HepG2 (cell line): ENCODE results near the gene ABHD6. TPM values are rescaled to one million over a fixed set of nuclear protein-coding genes. Genes with fewer than 3 reads are reported as not detected.

Experiments
- ATAC-seq: fragments of 200-7000 bp; cut with Tn5 transposase; 3 replicates; pipeline ENCODE4 v1.9.1; 2020; ENCODE audit warnings: mild to moderate bottlenecking, moderate library complexity
- BruUV-seq: library from RNA; stranded (reverse); fragments of 400-500 nt; replicated peaks from 2 replicates; lab custom pipeline; 2021; lab: Mats Ljungman, UMichigan
- CTCF ChIA-PET: fragments of 300-600 bp; formaldehyde crosslinking; extraction: SDS; loops from one replicate; lab custom pipeline; 2021; ENCODE audit warnings: low total read pairs, inconsistent platforms, low intra/inter-chr PET ratio; lab: Yijun Ruan, JAX
- POLR2A ChIA-PET: fragments of 350-600 bp; sonication (Branson Sonifier 250); formaldehyde crosslinking; loops from one replicate; lab custom pipeline; 2020; ENCODE audit warnings: antibody characterized with exemption, inconsistent platforms; lab: Yijun Ruan, JAX
- DNase-seq: peaks from one replicate; pipeline ENCODE4 v3.0.0-alpha.2; 2015; ENCODE audit warnings: low spot score
- FAIRE-seq: peaks from 3 replicates; lab custom pipeline; 2011; peaks lifted over from hg19 to GRCh38; lab: Jason Lieb, UNC
- H2AFZ ChIP-seq: one replicate; pipeline ENCODE4 v1.6.1; 2011; ENCODE audit warnings: low read length, inconsistent platforms
- H3K27ac ChIP-seq: fragments of 300-600 bp; 3 replicates; pipeline ENCODE4 v1.8.0; 2011; ENCODE audit warnings: mixed run types, mild to moderate bottlenecking, mixed read lengths, low read length, inconsistent platforms; ENCODE audit not compliant: insufficient read depth; ENCODE audit errors: extremely low read length
- H3K27me3 ChIP-seq, 2 experiments: fragments of 200-600 bp in 1 of 2; 2 replicates in 1 of 2; 3 replicates in 1 of 2; pipeline versions ENCODE4 v1.6.0 to v1.8.0; 2011; ENCODE audit warnings: low read length in 2 of 2, mild to moderate bottlenecking in 2 of 2, moderate library complexity in 2 of 2, inconsistent platforms in 1 of 2; ENCODE audit not compliant: insufficient read depth in 2 of 2, control insufficient read depth in 1 of 2
- H3K36me3 ChIP-seq, 2 experiments: fragments of 200-600 bp in 1 of 2; replicated peaks in 1 of 2; 2 replicates in 1 of 2; 3 replicates in 1 of 2; pipeline versions ENCODE4 v1.5.1 to v1.8.0; 2011; ENCODE audit warnings: low read length in 2 of 2, inconsistent platforms in 1 of 2; ENCODE audit not compliant: insufficient read depth in 2 of 2, control insufficient read depth in 1 of 2
- H3K4me1 ChIP-seq: 2 replicates; pipeline ENCODE4 v1.5.1; 2012; ENCODE audit warnings: low read length, inconsistent platforms; ENCODE audit not compliant: insufficient read depth
- H3K4me2 ChIP-seq: 2 replicates; pipeline ENCODE4 v1.6.0; 2011; ENCODE audit warnings: low read depth, low read length, inconsistent platforms
- H3K4me3 ChIP-seq, 3 experiments: fragments of 200-600 bp in 1 of 3; sonication (generic), shearing (Covaris generic) in 1 of 3; replicated peaks in 1 of 3; 2 replicates each; pipeline ENCODE4 v1.5.1; 2011 to 2016; ENCODE audit warnings: low read length in 3 of 3, inconsistent platforms in 2 of 3, low read depth in 2 of 3, mild to moderate bottlenecking in 2 of 3, control low read depth in 1 of 3, mixed read lengths in 1 of 3; ENCODE audit not compliant: insufficient read depth in 1 of 3
- H3K79me2 ChIP-seq: one replicate; pipeline ENCODE4 v1.6.1; 2011; ENCODE audit warnings: low read length, inconsistent platforms; ENCODE audit not compliant: insufficient read depth
- H3K9ac ChIP-seq: 2 replicates; pipeline ENCODE4 v1.6.0; 2011; ENCODE audit warnings: mild to moderate bottlenecking, low read depth, low read length, inconsistent platforms; ENCODE audit not compliant: insufficient read depth
- H3K9me3 ChIP-seq: 2 replicates; pipeline ENCODE4 v1.5.1; 2012; ENCODE audit warnings: mild to moderate bottlenecking, low read length
- H4K20me1 ChIP-seq: 2 replicates; pipeline ENCODE4 v1.6.0; 2011; ENCODE audit warnings: inconsistent platforms, mild to moderate bottlenecking, low read length, moderate library complexity; ENCODE audit not compliant: insufficient read depth
- AGO1 ChIP-seq: fragments of 200-400 bp; formaldehyde crosslinking; IDR thresholded peaks from 2 replicates; pipeline ENCODE4 v1.6.1; 2017; ENCODE audit warnings: mild to moderate bottlenecking, low read depth, low read length, moderate library complexity; ENCODE audit not compliant: poor library complexity, severe bottlenecking
- BHLHE40 ChIP-seq: IDR thresholded peaks from 2 replicates; pipeline ENCODE4 v1.6.1; 2011; ENCODE audit warnings: low read length, improper control_type of control experiment
- CBX5 ChIP-seq: sonication (generic); formaldehyde crosslinking; IDR thresholded peaks from 2 replicates; pipeline ENCODE4 v1.4.0; 2020; ENCODE audit warnings: missing genetic modification reagents, borderline replicate concordance
- CHD4 ChIP-seq: fragments of 200-600 bp; sonication (generic); IDR thresholded peaks from 2 replicates; pipeline ENCODE4 v1.7.0; 2017; ENCODE audit warnings: mild to moderate bottlenecking, low read length, borderline replicate concordance
- FOXP1 ChIP-seq, 2 experiments: fragments of 450-650 bp in 1 of 2; IDR thresholded peaks; 2 replicates each; pipeline ENCODE4 v1.6.1; 2017 to 2018; ENCODE audit warnings: antibody characterized with exemption in 1 of 2
- MIER3 ChIP-seq: IDR thresholded peaks from 2 replicates; pipeline ENCODE4 v1.6.1; 2016; ENCODE audit warnings: missing compliant biosample characterization, borderline replicate concordance
- NFKBIZ ChIP-seq: IDR thresholded peaks from 2 replicates; pipeline ENCODE4 v1.6.1; 2018; ENCODE audit warnings: missing genetic modification reagents, missing compliant biosample characterization
- NR2C2 ChIP-seq: sonication (generic); formaldehyde crosslinking; IDR thresholded peaks from 2 replicates; pipeline ENCODE4 v1.4.0; 2020; ENCODE audit warnings: missing genetic modification reagents, mild to moderate bottlenecking, moderate library complexity, borderline replicate concordance
- RBFOX2 ChIP-seq: fragments of 200-400 bp; formaldehyde crosslinking; IDR thresholded peaks from 2 replicates; pipeline ENCODE4 v1.6.1; 2017; ENCODE audit warnings: low read depth, mild to moderate bottlenecking, low read length
- SALL2 ChIP-seq: sonication (generic); formaldehyde crosslinking; IDR thresholded peaks from 2 replicates; pipeline ENCODE4 v1.8.1; 2023; ENCODE audit warnings: mild to moderate bottlenecking, missing genetic modification reagents, inconsistent platforms
- SYNCRIP ChIP-seq: fragments of 200-400 bp; formaldehyde crosslinking; IDR thresholded peaks from 2 replicates; pipeline ENCODE4 v1.6.1; 2018; ENCODE audit warnings: mild to moderate bottlenecking, low read depth, low read length; ENCODE audit not compliant: insufficient read depth
- TEAD2 ChIP-seq: sonication (generic); formaldehyde crosslinking; IDR thresholded peaks from 2 replicates; pipeline ENCODE4 v1.9.0; 2021; ENCODE audit warnings: missing genetic modification reagents
- TSC22D2 ChIP-seq: sonication (generic); formaldehyde crosslinking; IDR thresholded peaks from 2 replicates; pipeline ENCODE4 v1.5.1; 2020; ENCODE audit warnings: missing genetic modification reagents, mild to moderate bottlenecking, borderline replicate concordance
- ZC3H13 ChIP-seq: sonication (generic); formaldehyde crosslinking; IDR thresholded peaks from 2 replicates; pipeline ENCODE4 v1.8.1; 2023; ENCODE audit warnings: mild to moderate bottlenecking, missing genetic modification reagents, moderate library complexity
- ZIK1 ChIP-seq: sonication (generic); formaldehyde crosslinking; IDR thresholded peaks from 2 replicates; pipeline ENCODE4 v1.5.0; 2020; ENCODE audit warnings: mild to moderate bottlenecking, low read depth, missing genetic modification reagents, borderline replicate concordance
- ZNF431 ChIP-seq: sonication (generic); formaldehyde crosslinking; IDR thresholded peaks from 2 replicates; pipeline ENCODE4 v1.9.0; 2022; ENCODE audit warnings: missing genetic modification reagents, low read depth, mild to moderate bottlenecking, borderline replicate concordance
- ZNF512B ChIP-seq: sonication (generic); formaldehyde crosslinking; IDR thresholded peaks from 2 replicates; pipeline ENCODE4 v1.5.1; 2020; ENCODE audit warnings: missing genetic modification reagents, mild to moderate bottlenecking, borderline replicate concordance
- whole genome bisulfite sequencing: methylation state at CpG from one replicate; pipeline ENCODE4 v1.1.6; 2017; ENCODE audit warnings: low lambda C conversion rate; 5-methylcytosine and 5-hydroxymethylcytosine counted together
- in situ Hi-C: cut with HindIII; loops from 2 replicates; pipeline ENCODE4 v1.10.0; 2017; ENCODE audit warnings: low pct_unique_long_range_greater_than_20kb; ENCODE audit not compliant: extremely low pct_ligation_motif_present
- intact Hi-C: fragments of 100-400 bp; cut with micrococcal nuclease; formaldehyde crosslinking; loops from one replicate; pipeline ENCODE4 v1.10.0; 2022; ENCODE audit not compliant: unreplicated experiment
- polyA plus RNA-seq, 8 experiments: library from polyadenylated mRNA; depleted of rRNA in 3 of 8; stranded (reverse) in 7 of 8; unstranded in 1 of 8; fragments of >200 nt; fragmentation: Illumina TruSeq in 4 of 8; extraction: Trizol in 4 of 8; gene quantifications; 2 replicates each; pipeline versions ENCODE4 v1.2.1 to v1.2.3, GENCODE V29; 2011 to 2016; ENCODE audit warnings: low read depth in 4 of 8, missing spikeins in 1 of 8, mixed read lengths in 1 of 8; ENCODE audit not compliant: insufficient read depth in 1 of 8
- total RNA-seq, 5 experiments: library from RNA; depleted of rRNA; stranded (reverse); fragments of >200 nt; fragmentation: Illumina TruSeq; extraction: Trizol; gene quantifications; 2 replicates each; pipeline ENCODE4 v1.2.3, GENCODE V29; 2016; ENCODE audit warnings: low read depth in 1 of 5
- TF ChIP-seq, protein P1 (sequence below): sonication (generic); formaldehyde crosslinking; IDR thresholded peaks from 2 replicates; pipeline ENCODE4 v1.4.0; 2020; ENCODE audit warnings: missing genetic modification reagents, mild to moderate bottlenecking, borderline replicate concordance

Gene ABHD6
- total and polyA plus RNA-seq, 2 of the 13 experiments (the other 11 are each of a cell fraction or from before 2014, with no cell fraction given): 9.0 to 17.2 TPM

- no peak for TF ChIP-seq RBFOX2
- TF ChIP-seq NFKBIZ (CRISPR knock-in tag): no peak
- TF ChIP-seq ZIK1 (CRISPR knock-in tag): no peak
- no peak for TF ChIP-seq NR2C2 (CRISPR knock-in tag)
- TF ChIP-seq MIER3 (CRISPR knock-in tag): no peak
These were observed 54.2 kb downstream of the ABHD6 start (continued) for GRCh38 chr3:58291671-58292338.

DNA sequence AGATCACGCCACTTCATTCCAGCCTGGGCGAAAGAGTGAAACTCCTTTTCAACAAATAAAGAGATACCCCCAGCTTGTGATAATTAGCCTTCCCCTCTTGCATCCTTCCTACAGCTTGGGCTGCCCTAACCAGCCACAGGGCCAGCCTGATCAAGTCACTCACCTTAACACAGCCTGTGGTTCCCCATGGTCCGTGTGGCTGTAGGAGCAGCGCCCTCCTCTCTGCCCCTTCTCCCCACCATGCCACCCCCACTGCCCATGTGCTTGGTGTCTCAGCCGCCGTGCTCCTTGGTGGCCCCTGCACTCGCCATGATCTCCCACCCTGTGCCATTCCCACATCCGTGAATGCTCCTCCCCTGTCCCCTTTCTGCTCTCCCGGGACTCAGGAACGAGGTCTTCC lies 55.3 kb downstream of the ABHD6 start:
- H2AFZ ChIP-seq: no peak overlapping the region
- no peaks in the 10 kb centered on the region for H4K20me1 ChIP-seq
- H3K4me1 ChIP-seq: peaks cover 11% of the 10 kb centered on the region
- no peak overlapping the region for H3K4me3 ChIP-seq
- BruUV-seq: no TSS peak
- intact Hi-C loops: no loop called here
- DNase-seq (no peak), FAIRE-seq (no peak), ATAC-seq (no peak)
- in situ Hi-C loops: no loop called here
- H3K9ac ChIP-seq: no peak overlapping the region
- no peaks in the 10 kb centered on the region for H3K27me3 ChIP-seq
- POLR2A ChIA-PET: interaction anchor here (0.9 kb wide), 1 partner anchor 13 kb away, joined by 3 read pairs; the partner anchor contains the start of genes HTD2 and RPP14
- H3K9me3 ChIP-seq: no peaks in the 10 kb centered on the region
- no peaks in the 10 kb centered on the region for H3K79me2 ChIP-seq
- CTCF ChIA-PET: no interaction called here
- H3K27ac ChIP-seq: no peak overlapping the region
- H3K4me2 ChIP-seq: no peak overlapping the region
- 93% methylated on average over 10 of the region's 10 CpGs for WGBS
- H3K36me3 ChIP-seq: no peaks in the 10 kb centered on the region; a peak in 2 of 5 replicates
- TF ChIP-seq ZC3H13 (CRISPR knock-in tag) (no peak), CHD4 (no peak), FOXP1 (IDR thresholded peaks at IDR 0.05) (no peak), FOXP1 (CRISPR knock-in tag; IDR thresholded peaks at IDR 0.05) (no peak), ZNF512B (CRISPR knock-in tag) (no peak), TSC22D2 (CRISPR knock-in tag) (no peak), TEAD2 (no peak), BHLHE40 (no peak), AGO1 (no peak), SALL2 (CRISPR knock-in tag) (no peak), CBX5 (no peak), ZNF431 (CRISPR knock-in tag) (no peak), SYNCRIP (no peak)
- TF ChIP-seq, protein P1, sequence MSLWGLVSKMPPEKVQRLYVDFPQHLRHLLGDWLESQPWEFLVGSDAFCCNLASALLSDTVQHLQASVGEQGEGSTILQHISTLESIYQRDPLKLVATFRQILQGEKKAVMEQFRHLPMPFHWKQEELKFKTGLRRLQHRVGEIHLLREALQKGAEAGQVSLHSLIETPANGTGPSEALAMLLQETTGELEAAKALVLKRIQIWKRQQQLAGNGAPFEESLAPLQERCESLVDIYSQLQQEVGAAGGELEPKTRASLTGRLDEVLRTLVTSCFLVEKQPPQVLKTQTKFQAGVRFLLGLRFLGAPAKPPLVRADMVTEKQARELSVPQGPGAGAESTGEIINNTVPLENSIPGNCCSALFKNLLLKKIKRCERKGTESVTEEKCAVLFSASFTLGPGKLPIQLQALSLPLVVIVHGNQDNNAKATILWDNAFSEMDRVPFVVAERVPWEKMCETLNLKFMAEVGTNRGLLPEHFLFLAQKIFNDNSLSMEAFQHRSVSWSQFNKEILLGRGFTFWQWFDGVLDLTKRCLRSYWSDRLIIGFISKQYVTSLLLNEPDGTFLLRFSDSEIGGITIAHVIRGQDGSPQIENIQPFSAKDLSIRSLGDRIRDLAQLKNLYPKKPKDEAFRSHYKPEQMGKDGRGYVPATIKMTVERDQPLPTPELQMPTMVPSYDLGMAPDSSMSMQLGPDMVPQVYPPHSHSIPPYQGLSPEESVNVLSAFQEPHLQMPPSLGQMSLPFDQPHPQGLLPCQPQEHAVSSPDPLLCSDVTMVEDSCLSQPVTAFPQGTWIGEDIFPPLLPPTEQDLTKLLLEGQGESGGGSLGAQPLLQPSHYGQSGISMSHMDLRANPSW: no peak
